H9 (cell line): ENCODE data around the gene ERC2. TPM values are rescaled to one million over a fixed set of nuclear protein-coding genes. Genes with fewer than 3 reads are reported as not detected.

ENCODE experiments used
- DNase-seq: peaks from one replicate; pipeline ENCODE4 v3.0.0-alpha.2; 2017
- H2AFZ ChIP-seq: one replicate; pipeline ENCODE4 v1.6.1; 2013; ENCODE audit warnings: mild to moderate bottlenecking, low read length, control low read depth, moderate library complexity
- H2AK5ac ChIP-seq: 2 replicates; pipeline ENCODE4 v1.6.1; 2013; ENCODE audit warnings: low read length, control low read depth, mixed read lengths; ENCODE audit not compliant: insufficient read length
- H2BK120ac ChIP-seq: one replicate; pipeline ENCODE4 v1.6.1; 2013; ENCODE audit warnings: low read depth, mild to moderate bottlenecking, low read length, control low read depth, inconsistent platforms; ENCODE audit not compliant: poor library complexity, severe bottlenecking
- H2BK12ac ChIP-seq: 2 replicates; pipeline ENCODE4 v1.6.1; 2013; ENCODE audit warnings: low read length, control low read depth, mixed read lengths, low read depth; ENCODE audit not compliant: insufficient read length
- H2BK15ac ChIP-seq: 2 replicates; pipeline ENCODE4 v1.6.1; 2013; ENCODE audit warnings: low read depth, low read length, control low read depth
- H2BK20ac ChIP-seq: one replicate; pipeline ENCODE4 v1.6.1; 2013; ENCODE audit warnings: low read depth, mild to moderate bottlenecking, low read length, control low read depth, inconsistent platforms; ENCODE audit not compliant: poor library complexity, severe bottlenecking
- H2BK5ac ChIP-seq: 2 replicates; pipeline ENCODE4 v1.6.1; 2013; ENCODE audit warnings: low read length, control low read depth, mixed read lengths; ENCODE audit not compliant: insufficient read length
- H3K14ac ChIP-seq: 2 replicates; pipeline ENCODE4 v1.6.1; 2013; ENCODE audit warnings: low read length, control low read depth; ENCODE audit not compliant: insufficient read depth
- H3K18ac ChIP-seq: 2 replicates; pipeline ENCODE4 v1.6.1; 2013; ENCODE audit warnings: low read depth, mild to moderate bottlenecking, mixed read lengths, low read length, control low read depth; ENCODE audit not compliant: insufficient read length
- H3K23ac ChIP-seq: 2 replicates; pipeline ENCODE4 v1.6.1; 2013; ENCODE audit warnings: low read length, control low read depth, mixed read lengths, low read depth; ENCODE audit not compliant: insufficient read length
- H3K23me2 ChIP-seq: 2 replicates; pipeline ENCODE4 v1.6.1; 2013; ENCODE audit warnings: low read depth, mild to moderate bottlenecking, mixed read lengths, low read length, control low read depth; ENCODE audit not compliant: insufficient read length, poor library complexity, severe bottlenecking
- H3K27ac ChIP-seq: 2 replicates; pipeline ENCODE4 v1.5.1; 2013; ENCODE audit warnings: low read length, control low read depth, mixed read lengths, low read depth; ENCODE audit not compliant: insufficient read length
- H3K27me3 ChIP-seq: 2 replicates; pipeline ENCODE4 v1.6.1; 2013; ENCODE audit warnings: low read length, control low read depth, inconsistent platforms; ENCODE audit not compliant: insufficient read depth
- H3K4ac ChIP-seq: 2 replicates; pipeline ENCODE4 v1.6.1; 2013; ENCODE audit warnings: low read depth, mild to moderate bottlenecking, control low read depth, inconsistent platforms, low read length, moderate library complexity
- H3K4me1 ChIP-seq: 2 replicates; pipeline ENCODE4 v1.6.1; 2013; ENCODE audit warnings: low read length, control low read depth, inconsistent platforms; ENCODE audit not compliant: insufficient read depth
- H3K4me2 ChIP-seq: 2 replicates; pipeline ENCODE4 v1.6.1; 2013; ENCODE audit warnings: low read length, control low read depth, mixed read lengths; ENCODE audit not compliant: insufficient read length, insufficient read depth
- H3K56ac ChIP-seq: 2 replicates; pipeline ENCODE4 v1.6.1; 2013; ENCODE audit warnings: low read depth, mild to moderate bottlenecking, mixed read lengths, low read length, control low read depth; ENCODE audit not compliant: insufficient read length
- H3K79me1 ChIP-seq: 2 replicates; pipeline ENCODE4 v1.6.1; 2013; ENCODE audit warnings: low read depth, mild to moderate bottlenecking, moderate library complexity, low read length, control low read depth, inconsistent platforms; ENCODE audit not compliant: insufficient read depth, poor library complexity, severe bottlenecking
- H3K79me2 ChIP-seq: 2 replicates; pipeline ENCODE4 v1.6.1; 2013; ENCODE audit warnings: low read length, control low read depth, inconsistent platforms; ENCODE audit not compliant: insufficient read depth
- H3K9ac ChIP-seq: 2 replicates; pipeline ENCODE4 v1.6.1; 2013; ENCODE audit warnings: low read length, control low read depth, mixed read lengths; ENCODE audit not compliant: insufficient read length; ENCODE audit errors: extremely low read depth
- H3K9me3 ChIP-seq: one replicate; pipeline ENCODE4 v1.6.1; 2013; ENCODE audit warnings: low read depth, low read length, inconsistent platforms; ENCODE audit not compliant: control insufficient read depth
- H3T11ph ChIP-seq: one replicate; pipeline ENCODE4 v1.6.1; 2013; ENCODE audit warnings: mild to moderate bottlenecking, low read length, control low read depth, inconsistent platforms
- H4K20me1 ChIP-seq: one replicate; pipeline ENCODE4 v1.6.1; 2013; ENCODE audit not compliant: control insufficient read depth, insufficient read length, insufficient read depth
- H4K5ac ChIP-seq: 2 replicates; pipeline ENCODE4 v1.6.1; 2013; ENCODE audit warnings: low read depth, mild to moderate bottlenecking, mixed read lengths, low read length, control low read depth; ENCODE audit not compliant: insufficient read length
- H4K8ac ChIP-seq: replicated peaks from 2 replicates; pipeline ENCODE4 v1.6.1; 2013; ENCODE audit warnings: low read length, control low read depth, mixed read lengths, low read depth; ENCODE audit not compliant: insufficient read length
- H4K91ac ChIP-seq: 2 replicates; pipeline ENCODE4 v1.6.1; 2013; ENCODE audit warnings: low read depth, mild to moderate bottlenecking, moderate library complexity, mixed read lengths, low read length, control low read depth; ENCODE audit not compliant: insufficient read length
- H3K27ac Mint-ChIP-seq, 3 experiments: 2 replicates in 2 of 3; 3 replicates in 1 of 3; pipeline ENCODE4 v1.8.0; 2020 to 2021; ENCODE audit warnings: mixed read lengths in 3 of 3, mild to moderate bottlenecking in 1 of 3, moderate library complexity in 1 of 3
- H3K27me3 Mint-ChIP-seq: 2 replicates; pipeline ENCODE4 v1.8.0; 2021; ENCODE audit warnings: low read depth, mild to moderate bottlenecking, moderate library complexity, mixed read lengths
- H3K36me3 Mint-ChIP-seq, 3 experiments: 2 replicates in 2 of 3; 3 replicates in 1 of 3; pipeline ENCODE4 v1.8.0; 2020 to 2021; ENCODE audit warnings: low read depth in 3 of 3, mixed read lengths in 3 of 3; ENCODE audit not compliant: insufficient read depth in 1 of 3
- H3K4me1 Mint-ChIP-seq, 2 experiments: 2 replicates each; pipeline ENCODE4 v1.8.0; 2020; ENCODE audit warnings: mixed read lengths in 2 of 2
- H3K4me3 Mint-ChIP-seq, 2 experiments: 2 replicates in 1 of 2; 3 replicates in 1 of 2; pipeline ENCODE4 v1.8.0; 2020 to 2021; ENCODE audit warnings: mild to moderate bottlenecking in 2 of 2, mixed read lengths in 2 of 2, moderate library complexity in 1 of 2
- H3K9me3 Mint-ChIP-seq, 2 experiments: 2 replicates in 1 of 2; 3 replicates in 1 of 2; pipeline ENCODE4 v1.8.0; 2020; ENCODE audit warnings: mild to moderate bottlenecking in 2 of 2, mixed read lengths in 2 of 2, moderate library complexity in 1 of 2
- CTCF ChIP-seq: fragments of 200-600 bp; sonication (generic); conservative IDR thresholded peaks from 3 replicates; pipeline ENCODE4 v1.8.0; 2021; ENCODE audit warnings: antibody characterized with exemption, mild to moderate bottlenecking
- WGBS: extraction: QIAGEN DNeasy Blood & Tissue Kit; methylation state at CpG from one replicate; pipeline ENCODE4 v1.1.7; 2013; ENCODE audit warnings: missing lambda C conversion rate, low lambda C conversion rate, mixed read lengths; ENCODE audit not compliant: insufficient read length; ENCODE audit errors: extremely low coverage; 5-methylcytosine and 5-hydroxymethylcytosine counted together
- total RNA-seq: library from RNA; stranded (reverse); gene quantifications from 2 replicates; pipeline ENCODE4 v1.2.1, GENCODE V29; 2021

ERC2 gene
- total RNA-seq, 1 experiment from 2014 or later: 15.4 TPM

GRCh38 chr3:55858302-55858701 lies 610.0 kb downstream of the ERC2 start:
- DNase-seq: no peak
- H3K4me1 Mint-ChIP-seq: peaks cover 35 to 40% of the 10 kb centered on the region in 2 experiments
- no peaks in the 10 kb centered on the region for H3K79me1 ChIP-seq
- no peaks in the 10 kb centered on the region for H3K9me3 ChIP-seq
- no peak overlapping the region for H4K8ac ChIP-seq
- no peak overlapping the region for H4K5ac ChIP-seq
- peaks cover 5% of the 10 kb centered on the region; the same call in 1 of the 2 replicates for H3K4me1 ChIP-seq
- no peaks in the 10 kb centered on the region for H3K9me3 Mint-ChIP-seq
- no peak overlapping the region for H4K91ac ChIP-seq
- H3K27ac ChIP-seq: no peak overlapping the region
- no peak overlapping the region for H3K56ac ChIP-seq
- no peak overlapping the region for H2AK5ac ChIP-seq
- H3K79me2 ChIP-seq: no peaks in the 10 kb centered on the region
- H2AFZ ChIP-seq: no peak overlapping the region
- no peak overlapping the region for H2BK20ac ChIP-seq
- no peak overlapping the region for H3K18ac ChIP-seq
- H3K36me3 Mint-ChIP-seq: no peaks in the 10 kb centered on the region
- no peak overlapping the region for H3K9ac ChIP-seq
- no peak overlapping the region for H3K4ac ChIP-seq
- H3K4me2 ChIP-seq: no peak overlapping the region
- H2BK120ac ChIP-seq: no peak overlapping the region
- no peak overlapping the region for H3K4me3 Mint-ChIP-seq
- H2BK12ac ChIP-seq: no peak overlapping the region
- H3T11ph ChIP-seq: no peak overlapping the region
- no peak overlapping the region for H3K27ac Mint-ChIP-seq
- H2BK15ac ChIP-seq: no peak overlapping the region
- no CpG with 5 or more reads among the region's 1 CpG for whole genome bisulfite sequencing
- H3K23me2 ChIP-seq: no peaks in the 10 kb centered on the region
- no peak overlapping the region for H3K14ac ChIP-seq
- H3K23ac ChIP-seq: no peak overlapping the region
- H3K27me3 ChIP-seq: no peaks in the 10 kb centered on the region
- TF ChIP-seq CTCF: no peak
- no peaks in the 10 kb centered on the region for H4K20me1 ChIP-seq
- H3K27me3 Mint-ChIP-seq: no peaks in the 10 kb centered on the region
- no peak overlapping the region for H2BK5ac ChIP-seq
